HEK293 (cell line): Measurements from ENCODE around the gene AP1B1.

Experiments
- CTCF ChIA-PET: fragments of 350-600 bp; formaldehyde crosslinking; extraction: SDS; loops from one replicate; lab custom pipeline; 2021; ENCODE audit warnings: antibody characterized with exemption; lab: Yijun Ruan, JAX
- POLR2A ChIA-PET: fragments of 300-600 bp; formaldehyde crosslinking; extraction: SDS; loops from one replicate; lab custom pipeline; 2020; ENCODE audit warnings: antibody characterized with exemption, inconsistent platforms; lab: Yijun Ruan, JAX
- H3K27ac ChIP-seq: fragments of 200-500 bp; sonication (Bioruptor generic); 2 replicates; pipeline ENCODE4 v1.5.1; 2014; ENCODE audit warnings: low read depth, low read length, control low read depth, inconsistent platforms; ENCODE audit errors: extremely low read depth
- H3K36me3 ChIP-seq, 2 experiments: fragments of 200-500 bp in 1 of 2; sonication (Bioruptor generic) in 1 of 2; 1 replicate in 1 of 2; 2 replicates in 1 of 2; pipeline ENCODE4 v1.5.1; 2014 to 2017; ENCODE audit warnings: inconsistent platforms in 2 of 2, low read length in 2 of 2; ENCODE audit not compliant: control insufficient read depth in 2 of 2, insufficient read depth in 1 of 2
- H3K4me1 ChIP-seq: fragments of 200-500 bp; sonication (Bioruptor generic); 2 replicates; pipeline ENCODE4 v1.5.1; 2014; ENCODE audit warnings: mild to moderate bottlenecking, low read length, inconsistent platforms; ENCODE audit not compliant: control insufficient read depth, insufficient read depth
- H3K4me3 ChIP-seq: 2 replicates; pipeline ENCODE4 v1.5.1; 2011; ENCODE audit warnings: low read depth, mild to moderate bottlenecking, control low read depth, low read length, moderate library complexity
- H3K9me3 ChIP-seq: fragments of 200-500 bp; sonication (Bioruptor generic); 2 replicates; pipeline ENCODE4 v1.5.1; 2014; ENCODE audit warnings: low read depth, low read length, inconsistent platforms; ENCODE audit not compliant: control insufficient read depth, insufficient read depth
- BCL11A ChIP-seq: fragments of 450-650 bp; formaldehyde crosslinking; IDR thresholded peaks from 2 replicates; pipeline ENCODE4 v1.5.1; 2016; ENCODE audit warnings: low read depth, missing biosample characterization, missing genetic modification characterization
- GLIS2 ChIP-seq: fragments of 450-650 bp; formaldehyde crosslinking; IDR thresholded peaks from 2 replicates; pipeline ENCODE4 v1.5.1; 2016; ENCODE audit warnings: missing biosample characterization, missing genetic modification characterization
- HOXD13 ChIP-seq: sonication (generic); formaldehyde crosslinking; IDR thresholded peaks from 2 replicates; pipeline ENCODE4 v1.8.0; 2022; ENCODE audit warnings: missing genetic modification reagents, borderline replicate concordance
- KLF17 ChIP-seq: fragments of 450-650 bp; formaldehyde crosslinking; IDR thresholded peaks from 2 replicates; pipeline ENCODE4 v1.5.1; 2016; ENCODE audit warnings: missing biosample characterization, missing genetic modification characterization
- KLF8 ChIP-seq: fragments of 450-650 bp; formaldehyde crosslinking; IDR thresholded peaks from 2 replicates; pipeline ENCODE4 v1.5.1; 2016; ENCODE audit warnings: missing biosample characterization, missing genetic modification characterization
- MEIS1 ChIP-seq: sonication (generic); formaldehyde crosslinking; IDR thresholded peaks from 2 replicates; pipeline ENCODE4 v1.8.1; 2022; ENCODE audit warnings: missing genetic modification reagents, mild to moderate bottlenecking, borderline replicate concordance
- OSR2 ChIP-seq: fragments of 450-650 bp; formaldehyde crosslinking; IDR thresholded peaks from 2 replicates; pipeline ENCODE4 v1.5.1; 2016; ENCODE audit warnings: missing biosample characterization, missing genetic modification characterization
- PRDM4 ChIP-seq: fragments of 450-650 bp; formaldehyde crosslinking; IDR thresholded peaks from 2 replicates; pipeline ENCODE4 v1.5.1; 2017; ENCODE audit warnings: missing biosample characterization, missing genetic modification characterization
- ZBTB21 ChIP-seq: fragments of 450-650 bp; formaldehyde crosslinking; IDR thresholded peaks from 2 replicates; pipeline ENCODE4 v1.5.1; 2017; ENCODE audit warnings: missing biosample characterization, missing genetic modification characterization
- ZBTB7A ChIP-seq: fragments of 450-650 bp; formaldehyde crosslinking; IDR thresholded peaks from 2 replicates; pipeline ENCODE4 v1.5.1; 2016; ENCODE audit warnings: low read depth, missing biosample characterization, missing genetic modification characterization
- ZNF175 ChIP-seq: fragments of 450-650 bp; formaldehyde crosslinking; IDR thresholded peaks from 2 replicates; pipeline ENCODE4 v1.5.1; 2016; ENCODE audit warnings: missing biosample characterization, missing genetic modification characterization
- ZNF184 ChIP-seq: fragments of 450-650 bp; IDR thresholded peaks from 2 replicates; pipeline ENCODE4 v1.5.1; 2018; ENCODE audit warnings: missing biosample characterization, mild to moderate bottlenecking, missing genetic modification characterization
- ZNF211 ChIP-seq: fragments of 450-650 bp; formaldehyde crosslinking; IDR thresholded peaks from 2 replicates; pipeline ENCODE4 v1.5.1; 2016; ENCODE audit warnings: low read depth, missing biosample characterization, missing genetic modification characterization
- ZNF221 ChIP-seq: fragments of 450-650 bp; formaldehyde crosslinking; IDR thresholded peaks from 2 replicates; pipeline ENCODE4 v1.5.1; 2017; ENCODE audit warnings: missing biosample characterization, missing genetic modification characterization, borderline replicate concordance
- ZNF248 ChIP-seq: fragments of 450-650 bp; formaldehyde crosslinking; IDR thresholded peaks from 2 replicates; pipeline ENCODE4 v1.5.1; 2017; ENCODE audit warnings: missing biosample characterization, missing genetic modification characterization
- ZNF37A ChIP-seq: fragments of 450-650 bp; IDR thresholded peaks from 2 replicates; pipeline ENCODE4 v1.5.1; 2018; ENCODE audit warnings: missing biosample characterization, missing genetic modification characterization
- ZNF423 ChIP-seq: fragments of 450-650 bp; formaldehyde crosslinking; IDR thresholded peaks from 2 replicates; pipeline ENCODE4 v1.5.1; 2016; ENCODE audit warnings: missing biosample characterization, missing genetic modification characterization
- ZNF521 ChIP-seq: fragments of 450-650 bp; formaldehyde crosslinking; IDR thresholded peaks from 2 replicates; pipeline ENCODE4 v1.5.1; 2017; ENCODE audit warnings: missing biosample characterization, mild to moderate bottlenecking, missing genetic modification characterization
- ZNF544 ChIP-seq: fragments of 450-650 bp; formaldehyde crosslinking; IDR thresholded peaks from 2 replicates; pipeline ENCODE4 v1.5.0; 2017; ENCODE audit warnings: missing biosample characterization, missing genetic modification characterization
- ZNF561 ChIP-seq: fragments of 450-650 bp; IDR thresholded peaks from 2 replicates; pipeline ENCODE4 v1.5.1; 2018; ENCODE audit warnings: missing biosample characterization, missing genetic modification characterization, borderline replicate concordance
- ZNF658 ChIP-seq: fragments of 450-650 bp; formaldehyde crosslinking; IDR thresholded peaks from 2 replicates; pipeline ENCODE4; 2016; ENCODE audit warnings: missing biosample characterization, missing genetic modification characterization
- ZNF747 ChIP-seq: fragments of 450-650 bp; formaldehyde crosslinking; IDR thresholded peaks from 2 replicates; pipeline ENCODE4 v1.5.1; 2016; ENCODE audit warnings: missing biosample characterization, missing genetic modification characterization
- ZNF791 ChIP-seq: fragments of 450-650 bp; formaldehyde crosslinking; IDR thresholded peaks from 2 replicates; pipeline ENCODE4 v1.5.1; 2016; ENCODE audit warnings: missing biosample characterization, missing genetic modification characterization
- ZXDB ChIP-seq: fragments of 450-650 bp; formaldehyde crosslinking; IDR thresholded peaks from 2 replicates; pipeline ENCODE4 v1.5.1; 2016; ENCODE audit warnings: missing biosample characterization, missing genetic modification characterization
- TF ChIP-seq, protein P1 (sequence below): fragments of 450-650 bp; formaldehyde crosslinking; IDR thresholded peaks from 2 replicates; pipeline ENCODE4 v1.5.1; 2016; ENCODE audit warnings: missing biosample characterization, missing genetic modification characterization
- TF ChIP-seq, protein P2 (sequence below): fragments of 450-650 bp; formaldehyde crosslinking; IDR thresholded peaks from 2 replicates; pipeline ENCODE4 v1.5.1; 2017; ENCODE audit warnings: missing biosample characterization, missing genetic modification characterization

The AP1B1 gene

DNA sequence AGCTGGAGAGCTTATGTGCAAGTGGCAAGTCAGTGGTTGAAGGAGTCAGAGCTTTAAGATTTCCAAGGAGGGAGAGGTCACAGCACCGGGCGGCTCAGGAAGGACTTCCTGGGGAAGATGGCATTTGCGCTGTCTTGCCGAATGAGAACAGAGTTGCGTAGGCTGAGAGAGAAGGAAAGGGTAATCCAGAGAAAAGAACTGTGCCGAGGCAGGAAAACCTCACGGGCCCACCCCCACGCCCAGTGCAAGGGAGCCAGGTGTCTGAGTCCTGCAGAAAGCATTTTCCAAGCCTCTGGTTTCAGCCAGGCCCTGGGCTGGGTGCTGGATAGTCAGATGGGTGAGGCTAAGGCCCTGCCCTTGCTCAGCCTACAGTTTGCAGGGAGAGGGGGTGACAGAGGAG, 3.2 kb upstream of the AP1B1 start (continued):
- no peak for TF ChIP-seq ZNF221 (tag by site-specific recombination)
- TF ChIP-seq ZNF521 (tag by site-specific recombination), result no peak
- no peak for TF ChIP-seq OSR2
- TF ChIP-seq HOXD13, result no peak
- TF ChIP-seq KLF8 (tag by site-specific recombination), result no peak
- TF ChIP-seq ZNF211 (tag by site-specific recombination), result no peak

DNA sequence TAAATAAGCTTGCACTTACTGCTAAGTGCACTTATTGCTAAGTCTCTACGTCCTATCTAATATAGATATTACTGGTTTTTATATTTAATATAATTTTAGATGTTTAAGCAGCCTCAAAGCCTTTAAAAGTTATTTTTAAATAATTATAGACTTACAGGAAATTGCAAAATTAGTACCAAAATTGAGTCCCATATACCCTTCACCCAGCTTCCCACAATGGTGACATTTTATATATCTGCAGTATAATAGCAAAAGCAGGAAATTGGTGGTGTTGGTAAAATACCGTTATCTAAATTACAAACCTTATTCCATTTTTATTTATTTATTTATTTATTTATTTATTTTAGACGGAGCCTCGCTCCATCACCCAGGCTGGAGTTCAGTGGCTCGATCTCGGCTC, 1.9 kb upstream of the AP1B1 start:
- Histone ChIP-seq H3K9me3 (no peaks in the 10 kb centered on the region), H3K4me3 (no peak overlapping the region), H3K27ac (no peak overlapping the region), H3K36me3 (peaks cover 0 to 16% of the 10 kb centered on the region in 2 experiments; a peak in 2 of 3 replicates), H3K4me1 (peaks cover 6% of the 10 kb centered on the region; the same call in 1 of the 2 replicates)
- ChIA-PET POLR2A (interaction anchor here (0.7 kb wide), 2 partner anchors 79 to 124 kb away, joined by 3 read pairs; no protein-coding TSS in a partner anchor), CTCF (interaction anchor here (0.7 to 1.5 kb wide), 4 partner anchors 70 to 431 kb away, joined by 3 to 4 read pairs (median 4); partner anchors contain the start of gene THOC5)
- TF ChIP-seq ZNF561 (tag by site-specific recombination) (no peak), GLIS2 (no peak), ZNF37A (tag by site-specific recombination) (no peak), PRDM4 (tag by site-specific recombination) (no peak), MEIS1 (CRISPR knock-in tag) (no peak), ZNF658 (no peak), ZBTB7A (tag by site-specific recombination) (no peak), ZNF248 (no peak), KLF17 (tag by site-specific recombination) (no peak), ZNF184 (tag by site-specific recombination) (no peak), BCL11A (tag by site-specific recombination) (no peak), ZBTB21 (no peak), ZNF791 (tag by site-specific recombination) (no peak), ZNF175 (tag by site-specific recombination) (no peak), ZNF544 (tag by site-specific recombination) (no peak), ZXDB (tag by site-specific recombination) (no peak), ZNF423 (tag by site-specific recombination) (no peak), ZNF747 (tag by site-specific recombination) (no peak)
- TF ChIP-seq, protein P1, sequence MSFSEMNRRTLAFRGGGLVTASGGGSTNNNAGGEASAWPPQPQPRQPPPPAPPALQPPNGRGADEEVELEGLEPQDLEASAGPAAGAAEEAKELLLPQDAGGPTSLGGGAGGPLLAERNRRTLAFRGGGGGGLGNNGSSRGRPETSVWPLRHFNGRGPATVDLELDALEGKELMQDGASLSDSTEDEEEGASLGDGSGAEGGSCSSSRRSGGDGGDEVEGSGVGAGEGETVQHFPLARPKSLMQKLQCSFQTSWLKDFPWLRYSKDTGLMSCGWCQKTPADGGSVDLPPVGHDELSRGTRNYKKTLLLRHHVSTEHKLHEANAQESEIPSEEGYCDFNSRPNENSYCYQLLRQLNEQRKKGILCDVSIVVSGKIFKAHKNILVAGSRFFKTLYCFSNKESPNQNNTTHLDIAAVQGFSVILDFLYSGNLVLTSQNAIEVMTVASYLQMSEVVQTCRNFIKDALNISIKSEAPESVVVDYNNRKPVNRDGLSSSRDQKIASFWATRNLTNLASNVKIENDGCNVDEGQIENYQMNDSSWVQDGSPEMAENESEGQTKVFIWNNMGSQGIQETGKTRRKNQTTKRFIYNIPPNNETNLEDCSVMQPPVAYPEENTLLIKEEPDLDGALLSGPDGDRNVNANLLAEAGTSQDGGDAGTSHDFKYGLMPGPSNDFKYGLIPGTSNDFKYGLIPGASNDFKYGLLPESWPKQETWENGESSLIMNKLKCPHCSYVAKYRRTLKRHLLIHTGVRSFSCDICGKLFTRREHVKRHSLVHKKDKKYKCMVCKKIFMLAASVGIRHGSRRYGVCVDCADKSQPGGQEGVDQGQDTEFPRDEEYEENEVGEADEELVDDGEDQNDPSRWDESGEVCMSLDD (tag by site-specific recombination), result no peak
- TF ChIP-seq, protein P2, sequence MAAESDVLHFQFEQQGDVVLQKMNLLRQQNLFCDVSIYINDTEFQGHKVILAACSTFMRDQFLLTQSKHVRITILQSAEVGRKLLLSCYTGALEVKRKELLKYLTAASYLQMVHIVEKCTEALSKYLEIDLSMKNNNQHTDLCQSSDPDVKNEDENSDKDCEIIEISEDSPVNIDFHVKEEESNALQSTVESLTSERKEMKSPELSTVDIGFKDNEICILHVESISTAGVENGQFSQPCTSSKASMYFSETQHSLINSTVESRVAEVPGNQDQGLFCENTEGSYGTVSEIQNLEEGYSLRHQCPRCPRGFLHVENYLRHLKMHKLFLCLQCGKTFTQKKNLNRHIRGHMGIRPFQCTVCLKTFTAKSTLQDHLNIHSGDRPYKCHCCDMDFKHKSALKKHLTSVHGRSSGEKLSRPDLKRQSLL (tag by site-specific recombination), result no peak
